ENCODE results near the gene POGZ. TPM values are rescaled to one million over a fixed set of nuclear protein-coding genes. Genes with fewer than 3 reads are reported as not detected.

Gene POGZ
- total RNA-seq: 100 to 1,000 TPM in 1 of 2 donors, 10 to 100 TPM in 1; 74.9 to 127 TPM

- peaks cover 6% of the 10 kb centered on the region for H3K36me3 Mint-ChIP-seq
- H3K27me3 Mint-ChIP-seq: peaks cover 13 to 23% of the 10 kb centered on the region in 2 donors
- peak within 1 kb of the TSS; percentile 86 to 91 for H3K27ac Mint-ChIP-seq
- peak within 1 kb of the TSS; percentile 92 for H3K4me3 Mint-ChIP-seq
- peaks cover 9 to 12% of the 10 kb centered on the region in 2 donors for H3K4me1 Mint-ChIP-seq (ENCODE audit: low read depth in 2 of 2)
- DNase-seq (ENCODE audit: low spot score) (peak; percentile 94), ATAC-seq (peak; percentile 89 to 91)
- no peaks in the 10 kb centered on the region for H3K9me3 Mint-ChIP-seq
Observed at GRCh38 chr1:151459331-151460046, at the start of gene POGZ. Gene POGZ, minus strand, starts transcription at chr1:151459494. Its CDS starts 17,290 bp downstream, at chr1:151442204.

DNA sequence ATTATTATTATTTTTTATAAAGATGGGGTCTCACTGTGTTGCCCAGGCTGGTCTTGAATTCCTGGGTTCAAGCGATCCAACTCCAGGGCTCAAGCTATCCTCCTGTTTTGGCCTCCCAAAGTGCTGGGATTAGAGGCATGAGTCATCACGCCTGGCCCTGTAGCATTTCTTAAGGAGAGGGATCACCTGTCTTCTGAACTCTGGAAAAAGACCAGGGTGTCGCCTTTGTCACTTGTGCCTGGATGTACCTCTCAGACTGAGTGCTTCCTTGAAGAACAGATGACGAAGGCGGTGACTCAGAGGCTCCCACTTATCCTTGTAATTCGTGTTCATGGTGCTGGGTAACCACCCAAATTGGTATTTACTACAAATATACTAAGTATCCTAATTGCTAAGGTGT, 49.5 kb upstream of the POGZ start:
- peaks cover 14% of the 10 kb centered on the region in 2 donors for H3K4me1 Mint-ChIP-seq (ENCODE audit: low read depth in 2 of 2)
- ATAC-seq: no peak
- peaks cover 0 to 3% of the 10 kb centered on the region in 2 donors for H3K27me3 Mint-ChIP-seq
- H3K36me3 Mint-ChIP-seq: no peaks in the 10 kb centered on the region
- H3K4me3 Mint-ChIP-seq: no peak overlapping the region
- H3K9me3 Mint-ChIP-seq: no peaks in the 10 kb centered on the region
- H3K27ac Mint-ChIP-seq: no peak overlapping the region
- DNase-seq (ENCODE audit: low spot score): no peak

- H3K4me1 Mint-ChIP-seq (ENCODE audit: low read depth in 2 of 2): peaks cover 0 to 2% of the 10 kb centered on the region in 2 donors
- H3K27ac Mint-ChIP-seq: no peak overlapping the region
- peaks cover 0 to 3% of the 10 kb centered on the region in 2 donors for H3K27me3 Mint-ChIP-seq
- no peaks in the 10 kb centered on the region for H3K9me3 Mint-ChIP-seq
- ATAC-seq (no peak), DNase-seq (ENCODE audit: low spot score) (no peak)
- no peak overlapping the region for H3K4me3 Mint-ChIP-seq
- no peaks in the 10 kb centered on the region for H3K36me3 Mint-ChIP-seq
Observed at GRCh38 chr1:151504759-151505158, 45.5 kb upstream of the POGZ start.

GRCh38 chr1:151504252-151504651, 45.0 kb upstream of the POGZ start:
- no peak overlapping the region for H3K27ac Mint-ChIP-seq
- no peak for DNase-seq (ENCODE audit: low spot score)
- ATAC-seq: no peak
- no peaks in the 10 kb centered on the region for H3K9me3 Mint-ChIP-seq
- H3K4me1 Mint-ChIP-seq (ENCODE audit: low read depth in 2 of 2): peaks cover 0 to 2% of the 10 kb centered on the region in 2 donors
- no peaks in the 10 kb centered on the region for H3K36me3 Mint-ChIP-seq
- H3K27me3 Mint-ChIP-seq: peaks cover 0 to 3% of the 10 kb centered on the region in 2 donors
- no peak overlapping the region for H3K4me3 Mint-ChIP-seq

GRCh38 chr1:151502859-151503780, 43.8 kb upstream of the POGZ start:
- Mint-ChIP-seq H3K27ac (no peak overlapping the region), H3K36me3 (no peaks in the 10 kb centered on the region), H3K27me3 (peaks cover 0 to 3% of the 10 kb centered on the region in 2 donors), H3K4me1 (ENCODE audit: low read depth in 2 of 2) (peaks cover 0 to 2% of the 10 kb centered on the region in 2 donors), H3K9me3 (no peaks in the 10 kb centered on the region), H3K4me3 (no peak overlapping the region)
- DNase-seq (ENCODE audit: low spot score) (no peak), ATAC-seq (peak in 1 of 2 donors; percentile 45)

- DNase-seq (ENCODE audit: low spot score) (no peak), ATAC-seq (no peak)
- H3K9me3 Mint-ChIP-seq: no peaks in the 10 kb centered on the region
- no peak overlapping the region for H3K27ac Mint-ChIP-seq
- H3K4me3 Mint-ChIP-seq: no peak overlapping the region
- H3K36me3 Mint-ChIP-seq: no peaks in the 10 kb centered on the region
- peaks cover 0 to 2% of the 10 kb centered on the region in 2 donors for H3K4me1 Mint-ChIP-seq (ENCODE audit: low read depth in 2 of 2)
- peaks cover 0 to 3% of the 10 kb centered on the region in 2 donors for H3K27me3 Mint-ChIP-seq
Observed at GRCh38 chr1:151502035-151502700, 42.9 kb upstream of the POGZ start.

DNA sequence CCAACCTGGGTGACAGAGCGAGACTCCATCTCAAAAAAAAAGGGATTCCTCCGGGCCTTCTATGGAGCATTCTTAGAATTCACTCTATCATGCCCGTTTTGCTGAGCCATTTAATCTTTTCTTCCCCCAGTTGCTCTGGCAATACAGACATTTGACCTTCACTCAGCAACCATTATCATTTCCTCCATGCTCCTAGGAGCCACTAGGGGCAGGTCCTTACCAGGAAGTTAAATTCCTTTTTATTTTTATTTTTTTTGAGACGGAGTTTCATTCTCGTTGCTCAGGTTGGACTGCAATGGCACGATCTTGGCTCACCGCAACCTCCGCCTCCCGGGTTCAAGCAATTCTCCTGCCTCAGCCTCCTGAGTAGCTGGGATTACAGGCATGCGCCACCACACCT, 42.2 kb upstream of the POGZ start:
- Mint-ChIP-seq H3K36me3 (no peaks in the 10 kb centered on the region), H3K4me3 (no peak overlapping the region), H3K9me3 (no peaks in the 10 kb centered on the region), H3K27ac (no peak overlapping the region), H3K27me3 (peaks cover 0 to 3% of the 10 kb centered on the region in 2 donors), H3K4me1 (ENCODE audit: low read depth in 2 of 2) (peaks cover 0 to 2% of the 10 kb centered on the region in 2 donors)
- DNase-seq (ENCODE audit: low spot score) (no peak), ATAC-seq (no peak)

GRCh38 chr1:151499930-151500329, 40.6 kb upstream of the POGZ start:
- no peaks in the 10 kb centered on the region for H3K36me3 Mint-ChIP-seq
- no peaks in the 10 kb centered on the region for H3K4me1 Mint-ChIP-seq (ENCODE audit: low read depth in 2 of 2)
- no peaks in the 10 kb centered on the region for H3K27me3 Mint-ChIP-seq

GRCh38 chr1:151499365-151499764, 40.1 kb upstream of the POGZ start:
- no peak for DNase-seq (ENCODE audit: low spot score)
- Mint-ChIP-seq H3K9me3 (no peaks in the 10 kb centered on the region), H3K36me3 (no peaks in the 10 kb centered on the region), H3K4me3 (no peak overlapping the region), H3K27ac (no peak overlapping the region), H3K4me1 (ENCODE audit: low read depth in 2 of 2) (no peaks in the 10 kb centered on the region), H3K27me3 (no peaks in the 10 kb centered on the region)
- ATAC-seq: no peak

More at GRCh38 chr1:151499930-151500329, 40.6 kb upstream of the POGZ start:
- Mint-ChIP-seq H3K4me3 (no peak overlapping the region), H3K27ac (no peak overlapping the region), H3K9me3 (no peaks in the 10 kb centered on the region)
- ATAC-seq (no peak), DNase-seq (ENCODE audit: low spot score) (no peak)

GRCh38 chr1:151495316-151495715, 36.0 kb upstream of the POGZ start:
- DNase-seq (ENCODE audit: low spot score) (no peak), ATAC-seq (no peak)
- Mint-ChIP-seq H3K4me3 (no peak overlapping the region), H3K4me1 (ENCODE audit: low read depth in 2 of 2) (no peaks in the 10 kb centered on the region), H3K36me3 (no peaks in the 10 kb centered on the region), H3K9me3 (no peaks in the 10 kb centered on the region), H3K27me3 (peaks cover 0 to 7% of the 10 kb centered on the region in 2 donors), H3K27ac (no peak overlapping the region)

GRCh38 chr1:151494741-151495281, 35.5 kb upstream of the POGZ start:
- no peaks in the 10 kb centered on the region for H3K36me3 Mint-ChIP-seq
- H3K9me3 Mint-ChIP-seq: no peaks in the 10 kb centered on the region
- H3K27ac Mint-ChIP-seq: no peak overlapping the region
- ATAC-seq: no peak
- H3K27me3 Mint-ChIP-seq: peaks cover 0 to 7% of the 10 kb centered on the region in 2 donors
- no peaks in the 10 kb centered on the region for H3K4me1 Mint-ChIP-seq (ENCODE audit: low read depth in 2 of 2)
- DNase-seq (ENCODE audit: low spot score): no peak
- H3K4me3 Mint-ChIP-seq: no peak overlapping the region

- H3K4me3 Mint-ChIP-seq: no peak overlapping the region
- no peak for ATAC-seq
- no peak for DNase-seq (ENCODE audit: low spot score)
- H3K9me3 Mint-ChIP-seq: no peaks in the 10 kb centered on the region
- H3K4me1 Mint-ChIP-seq (ENCODE audit: low read depth in 2 of 2): no peaks in the 10 kb centered on the region
- H3K36me3 Mint-ChIP-seq: no peaks in the 10 kb centered on the region
- H3K27me3 Mint-ChIP-seq: peaks cover 0 to 7% of the 10 kb centered on the region in 2 donors
- no peak overlapping the region for H3K27ac Mint-ChIP-seq
Observed at GRCh38 chr1:151493042-151493441, 33.7 kb upstream of the POGZ start.

DNA sequence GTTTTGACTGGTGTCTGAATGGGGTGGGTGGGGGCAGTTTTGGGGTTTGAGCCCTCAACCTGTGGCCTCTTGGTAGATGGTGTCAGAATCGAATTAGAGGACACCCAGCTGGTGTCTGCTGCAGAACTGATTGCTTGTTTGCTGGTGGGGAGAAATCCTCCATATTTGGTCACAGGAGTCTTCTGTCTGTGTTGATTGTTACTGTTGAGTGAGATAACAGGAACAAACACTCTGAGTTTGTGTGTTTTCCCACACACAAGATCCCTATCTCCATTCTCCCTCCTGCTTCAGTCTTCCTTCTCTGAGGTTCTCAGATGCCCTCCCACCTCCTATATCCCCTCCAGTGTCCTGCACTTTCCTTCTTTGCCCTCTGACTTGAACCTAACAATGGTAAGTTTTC, 32.8 kb upstream of the POGZ start:
- Mint-ChIP-seq H3K9me3 (no peaks in the 10 kb centered on the region), H3K27ac (no peak overlapping the region), H3K27me3 (peaks cover 0 to 7% of the 10 kb centered on the region in 2 donors), H3K4me1 (ENCODE audit: low read depth in 2 of 2) (no peaks in the 10 kb centered on the region), H3K4me3 (no peak overlapping the region), H3K36me3 (no peaks in the 10 kb centered on the region)
- no peak for DNase-seq (ENCODE audit: low spot score)
- ATAC-seq: no peak

Measured in natural killer cell treated with Interleukin-12 subunit alpha and Interleukin-12 subunit beta and Interleukin-15 and Interleukin-18, amount 100 ng/mL, for 72 hours (primary cell).